Measurements from ENCODE around the gene OR8D2.

The OR8D2 gene

DNA sequence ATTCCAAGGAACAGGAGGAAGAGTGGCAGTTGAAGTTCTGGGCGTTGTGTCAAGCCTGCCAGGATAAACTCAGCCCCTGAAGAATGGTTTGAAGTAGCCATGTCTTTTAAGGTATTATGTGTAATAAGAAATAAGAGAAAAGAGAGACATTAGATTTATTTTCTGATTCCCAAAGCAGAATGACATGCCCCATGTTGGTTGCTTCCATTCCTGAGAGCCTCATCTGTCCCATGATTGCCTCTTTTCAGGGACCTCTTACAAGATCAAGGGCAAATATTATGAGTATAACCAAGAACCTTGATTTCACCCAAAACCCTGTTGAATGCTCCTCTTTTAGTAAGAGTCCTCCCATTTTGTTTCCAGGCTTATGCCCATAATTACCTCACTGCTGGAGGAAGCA is at the start of gene OR8D2:
OR8D2 (minus strand) TSS at position 101 of the 400 bp plus-strand sequence; CDS start at position 101, 0 bp downstream.
- DNase-seq, result no peak

DNA sequence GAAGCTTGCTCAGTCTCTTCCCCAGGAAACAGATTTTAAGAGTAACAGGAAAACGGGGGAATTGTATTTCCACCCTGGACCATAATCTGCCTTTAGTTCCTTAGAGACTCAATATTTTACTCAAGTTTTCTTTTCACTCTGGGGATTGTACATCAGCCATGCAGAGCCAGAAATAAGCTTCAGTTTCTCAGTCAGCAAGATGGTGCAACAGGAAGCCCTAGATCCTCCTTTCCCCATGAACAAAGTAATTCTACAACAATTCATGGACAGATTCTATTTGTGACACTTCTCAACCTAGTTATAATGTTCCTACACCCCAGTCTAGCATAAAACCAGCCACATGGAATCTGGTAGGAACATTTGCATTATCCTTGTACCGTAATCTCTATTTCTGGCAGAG is 39.6 kb upstream of the OR8D2 start:
- DNase-seq, result no peak

DNA sequence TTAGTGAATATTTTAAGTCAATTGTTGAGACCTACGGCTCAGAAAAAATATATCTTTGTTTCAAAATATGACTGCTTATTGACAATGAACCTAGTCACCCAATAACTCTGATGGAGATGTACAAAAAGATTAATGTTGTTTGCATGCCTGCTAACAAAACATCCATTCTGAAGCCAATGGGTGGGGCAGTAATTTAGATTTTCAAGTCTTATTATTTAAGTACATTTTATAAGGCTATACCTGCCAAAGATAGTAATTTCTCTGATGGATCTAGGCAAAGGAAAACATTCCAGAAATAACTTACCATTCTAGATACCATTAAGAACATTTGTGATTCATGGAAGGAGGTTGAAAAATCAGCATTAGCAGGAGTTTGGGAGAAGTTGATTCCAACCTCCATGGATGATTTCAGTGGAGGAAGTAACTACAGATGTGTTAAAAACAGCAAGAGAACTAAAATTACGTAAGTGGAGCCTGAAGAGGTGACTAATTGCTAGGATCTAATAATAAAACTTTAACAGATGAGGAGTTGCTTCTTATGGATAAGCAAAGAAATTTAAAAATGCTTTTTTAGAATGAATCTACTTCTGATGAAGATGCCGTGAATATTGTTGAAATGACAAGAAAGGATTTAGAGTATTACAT is 26.4 kb upstream of the OR8D2 start:
- no peak for DNase-seq

- DNase-seq, result no peak
Observed at GRCh38 chr11:124344346-124344745, 24.3 kb upstream of the OR8D2 start.

- no peak for DNase-seq
Observed at GRCh38 chr11:124340142-124340447, 20.1 kb upstream of the OR8D2 start.

DNA sequence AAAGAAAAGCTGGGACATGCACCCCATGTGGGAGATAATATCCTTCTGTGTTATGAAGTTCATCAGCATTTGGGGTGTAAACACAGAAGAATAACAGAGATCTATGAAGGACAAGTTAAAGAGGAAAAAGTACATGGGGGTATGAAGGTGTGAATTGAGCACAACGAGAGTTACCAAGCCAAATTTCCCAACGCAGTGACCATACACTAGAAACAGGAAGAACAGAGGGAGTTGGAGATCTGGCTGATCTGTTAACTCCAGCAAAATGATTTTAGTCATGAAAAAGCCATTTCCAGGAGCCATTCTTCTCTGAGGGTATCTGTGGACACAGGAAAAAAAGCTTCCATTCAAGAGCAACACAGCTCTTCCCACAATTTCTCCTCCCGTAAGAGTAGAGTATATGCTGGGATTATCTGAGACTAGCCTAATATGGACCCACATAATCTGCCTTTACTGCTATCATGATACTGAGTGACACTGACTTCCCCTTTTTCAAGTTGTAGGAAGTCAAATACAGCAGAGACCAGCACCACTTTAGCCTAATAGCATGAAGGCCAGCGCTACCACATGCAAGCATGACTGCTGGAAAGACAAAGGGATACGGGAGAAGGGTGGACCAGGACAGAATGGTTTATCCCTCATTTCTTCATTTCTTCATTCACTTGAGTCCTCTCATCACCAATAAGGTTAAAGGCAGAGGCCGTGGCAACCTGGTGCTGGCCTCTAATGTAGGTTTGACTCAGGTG is 19.6 kb upstream of the OR8D2 start:
- no peak for DNase-seq

DNA sequence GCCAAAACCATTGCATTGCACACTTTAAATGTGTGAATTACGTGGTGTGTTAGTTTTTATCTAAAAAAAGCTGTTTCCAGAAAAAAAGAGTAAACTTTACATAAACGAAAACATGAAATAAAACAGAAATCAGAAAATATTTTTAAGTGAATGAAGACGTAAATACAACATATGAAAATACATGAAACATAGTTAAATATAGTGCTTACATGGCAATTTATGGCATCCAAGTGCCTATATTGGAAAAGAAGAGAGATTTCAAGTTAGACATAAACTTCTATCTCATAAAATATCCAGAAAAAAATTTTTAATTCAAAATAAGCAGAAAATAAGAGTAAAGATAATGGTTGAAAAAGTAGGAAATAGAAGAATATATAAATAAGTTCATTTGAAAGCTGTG is 11.9 kb upstream of the OR8D2 start:
- no peak for DNase-seq

GRCh38 chr11:124329787-124330478 is 9.9 kb upstream of the OR8D2 start:
- no peak for DNase-seq

- DNase-seq, result no peak
Observed at GRCh38 chr11:124327775-124328174, 7.8 kb upstream of the OR8D2 start.

GRCh38 chr11:124322356-124322755 is 2.4 kb upstream of the OR8D2 start:
- no peak for DNase-seq

DNA sequence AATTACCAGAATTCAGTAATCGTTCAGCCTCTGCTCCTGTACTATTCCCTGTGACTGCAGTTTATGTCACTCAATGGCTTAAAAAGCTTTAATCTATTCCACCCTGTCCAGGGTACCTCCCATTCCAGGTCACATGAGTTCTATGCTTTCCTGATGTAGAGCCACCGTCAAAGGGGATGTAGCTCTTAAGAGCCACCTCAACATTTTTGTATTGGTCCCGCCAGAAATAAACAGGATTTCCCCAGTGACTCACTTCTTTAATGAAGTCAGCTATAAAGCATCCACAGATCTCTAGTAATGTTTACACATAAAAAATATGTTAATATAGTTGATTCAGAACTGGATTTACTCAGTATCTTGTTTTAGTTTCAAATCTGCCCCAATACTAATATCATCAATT is 4.9 kb downstream of the OR8D2 start:
- no peak for DNase-seq

DNA sequence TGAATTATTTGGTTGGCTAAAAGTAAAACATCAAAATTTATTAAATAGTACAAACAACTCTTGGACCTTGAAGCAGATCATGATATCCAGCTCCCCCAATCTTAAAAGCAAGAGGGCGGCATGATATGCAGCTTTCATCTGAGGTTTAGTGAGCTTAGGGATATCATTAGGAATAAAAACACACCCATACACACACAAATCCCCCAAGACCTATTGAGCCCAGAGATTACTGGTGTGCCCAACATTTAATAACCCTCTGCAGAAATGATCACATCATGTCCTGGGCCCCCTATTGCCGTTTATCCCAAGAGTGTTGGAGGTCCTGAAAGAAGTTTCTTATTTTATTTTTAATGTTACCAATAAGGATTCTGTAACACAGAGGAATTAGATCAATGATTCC is 6.1 kb downstream of the OR8D2 start, which contains the start of gene OR8D1:
OR8D1 (minus strand) TSS at position 101 of the 400 bp plus-strand sequence. CDS start 3,183 bp downstream, outside the sequence.
- no peak for DNase-seq

- no peak for DNase-seq
Observed at GRCh38 chr11:124313131-124313530, 6.9 kb downstream of the OR8D2 start.

DNA sequence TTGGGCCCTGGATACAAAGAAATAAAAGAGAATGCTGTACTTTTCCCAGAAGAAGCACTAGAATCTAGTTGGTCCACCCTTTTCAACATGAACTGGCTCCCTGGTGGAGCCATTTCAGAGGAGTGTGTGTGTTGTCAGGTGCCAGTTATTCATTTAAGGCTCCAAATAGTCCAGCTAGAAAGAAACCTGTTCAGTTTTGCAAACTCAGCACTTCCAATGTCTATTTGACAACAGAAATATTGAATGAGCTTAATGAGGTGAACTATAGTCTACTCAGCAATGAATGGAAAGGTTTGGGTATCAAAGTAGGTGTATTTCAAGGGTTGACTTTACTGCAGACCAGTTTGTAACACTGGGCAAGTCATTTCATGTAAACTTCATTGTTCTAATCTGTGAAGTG is 8.3 kb downstream of the OR8D2 start:
- DNase-seq, result peak; percentile 24

DNA sequence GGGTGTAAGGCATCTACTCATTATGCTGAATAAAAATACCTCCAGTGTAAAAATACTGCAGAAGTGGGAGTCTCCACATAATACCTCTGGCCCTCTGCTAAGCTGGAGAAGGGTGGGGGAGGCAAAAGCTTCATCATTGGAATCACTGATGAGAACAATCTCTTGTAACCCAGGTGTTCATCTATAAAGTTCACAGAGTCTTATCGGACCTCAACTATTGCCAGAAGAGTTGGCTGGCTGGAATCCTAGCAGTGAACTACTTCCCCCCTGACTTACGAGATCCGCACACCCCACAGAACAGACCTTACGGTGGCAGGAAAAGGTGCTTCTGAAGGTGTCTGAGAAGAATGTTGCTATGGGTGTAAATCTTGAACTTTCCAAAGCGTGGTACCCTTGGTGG is 8.7 kb downstream of the OR8D2 start:
- DNase-seq, result no peak

DNA sequence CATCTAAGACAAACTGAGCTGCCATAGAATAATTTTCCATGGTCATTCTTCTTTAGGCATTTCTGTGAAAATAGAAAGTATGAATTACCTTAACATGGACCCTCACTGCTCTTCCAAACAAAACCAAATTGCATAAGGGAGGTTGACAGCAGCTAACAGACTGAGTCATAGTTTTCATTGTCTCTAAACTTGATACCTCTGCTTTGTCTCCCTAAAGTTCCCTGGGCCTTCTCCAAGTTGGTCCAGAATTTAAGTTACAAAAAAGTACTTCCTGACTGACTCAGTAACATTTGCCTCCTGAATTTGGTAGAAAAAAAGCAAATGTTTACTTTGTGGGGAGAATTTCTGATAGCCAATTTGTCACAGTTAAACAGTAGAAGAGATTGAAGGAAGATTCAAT is 9.3 kb downstream of the OR8D2 start:
- no peak for DNase-seq

DNA sequence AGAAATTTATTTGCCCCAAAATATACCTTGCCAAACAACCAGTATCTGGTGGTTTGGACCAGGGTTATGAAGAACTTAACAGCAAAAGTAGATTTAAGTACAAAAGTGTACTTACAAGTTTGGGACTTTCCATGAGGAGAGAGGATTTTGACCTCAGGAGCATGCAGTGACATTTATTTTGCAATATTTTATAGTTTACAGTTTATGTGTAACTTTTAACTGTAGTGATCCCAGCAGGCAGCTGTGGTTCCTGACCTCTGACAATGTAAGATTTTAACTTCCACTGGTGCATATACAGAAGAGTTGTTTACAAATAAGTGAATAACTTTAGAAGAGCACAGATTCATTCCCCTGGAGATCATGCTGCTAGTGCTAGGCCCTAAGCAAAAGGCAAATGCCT is 12.9 kb downstream of the OR8D2 start:
- no peak for DNase-seq

GRCh38 chr11:124302347-124303125 is 17.5 kb downstream of the OR8D2 start:
- no peak for DNase-seq

- no peak for DNase-seq
Observed at GRCh38 chr11:124301548-124301947, 18.4 kb downstream of the OR8D2 start.

GRCh38 chr11:124297921-124298320 is 22.1 kb downstream of the OR8D2 start:
- DNase-seq, result no peak

DNA sequence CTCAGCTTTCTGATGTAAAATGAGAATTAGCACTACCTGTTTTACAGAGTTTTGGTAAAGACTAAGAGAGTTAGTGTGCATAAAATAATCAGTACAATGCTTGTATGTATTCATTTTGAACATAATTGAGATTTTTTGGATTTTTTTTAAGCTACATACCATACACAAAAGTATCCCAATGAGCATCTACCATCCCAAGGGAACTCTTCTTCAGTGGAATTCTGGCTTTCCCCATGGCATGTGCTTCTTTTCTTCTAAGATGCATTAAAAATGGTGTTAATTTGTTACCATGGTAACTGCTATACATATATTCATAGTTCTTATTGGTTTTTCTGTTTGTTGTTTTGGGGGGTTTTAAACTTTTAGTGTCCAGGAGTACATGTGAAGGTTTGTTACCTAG is 24.0 kb downstream of the OR8D2 start:
- no peak for DNase-seq

DNA sequence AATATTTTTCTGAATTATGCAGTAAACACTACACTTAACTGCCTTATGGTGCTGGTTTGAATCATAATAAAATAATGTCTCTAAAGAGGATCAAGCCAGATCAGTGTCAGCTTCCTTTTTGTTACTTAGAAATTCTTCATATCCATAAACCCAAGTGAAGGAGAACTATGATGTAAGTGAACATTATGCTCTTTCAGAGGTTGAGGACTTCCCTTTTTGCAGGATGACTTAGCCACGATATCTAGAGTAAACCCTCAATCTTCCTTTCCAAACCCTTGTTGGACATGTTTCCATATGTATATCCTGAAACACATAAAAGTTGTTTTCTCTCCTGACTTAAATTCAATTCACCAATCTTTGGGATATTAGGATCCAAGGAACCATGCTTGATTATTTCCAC is 25.3 kb downstream of the OR8D2 start:
- DNase-seq, result no peak

DNA sequence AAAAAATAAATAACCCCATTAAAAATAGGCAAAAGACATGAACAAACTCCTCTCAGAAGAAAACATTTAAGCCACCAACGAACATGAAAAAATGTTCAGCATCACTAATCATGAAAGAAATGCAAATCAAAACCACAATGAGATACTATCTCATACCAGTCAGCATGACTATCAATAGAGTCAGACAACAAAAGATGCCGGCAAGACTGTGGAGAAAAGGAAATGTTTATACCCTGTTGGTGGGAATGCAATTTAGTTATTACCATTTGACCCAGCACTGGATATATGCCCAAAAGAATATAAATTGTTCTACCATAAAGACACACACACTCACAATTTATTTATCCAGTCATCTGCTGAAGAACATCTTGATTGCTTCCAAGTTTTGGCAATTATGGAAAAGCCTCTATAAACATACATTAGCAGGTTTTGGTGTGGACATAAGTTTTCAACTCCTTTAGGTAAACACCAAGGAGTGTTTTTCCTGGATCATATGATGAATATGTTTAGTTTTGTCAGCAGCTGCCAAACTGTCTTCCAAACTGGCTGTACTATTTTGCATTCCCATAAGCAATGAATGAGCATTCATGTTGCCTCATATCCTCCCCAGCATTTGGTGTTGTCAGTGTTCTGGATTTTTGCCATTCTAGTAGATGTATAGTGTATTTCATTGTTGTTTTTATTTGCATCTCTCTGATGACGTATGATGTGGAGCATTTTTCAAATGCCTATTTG is 34.2 kb downstream of the OR8D2 start:
- DNase-seq, result peak; percentile 33

Data from DMS153 (cell line).